Caco-2 (cell line): Measurements from ENCODE around the gene GPC6. TPM values are rescaled to one million over a fixed set of nuclear protein-coding genes. Genes with fewer than 3 reads are reported as not detected.

Source experiments
- BruUV-seq: library from RNA; stranded (reverse); fragments of 400-500 nt; replicated peaks from 2 replicates; lab custom pipeline; 2021; lab: Mats Ljungman, UMichigan
- CTCF ChIA-PET: fragments of 300-600 bp; sonication (Branson Sonifier 250); formaldehyde crosslinking; loops from one replicate; lab custom pipeline; 2022; ENCODE audit warnings: antibody characterized with exemption; lab: Charles Lee
- POLR2A ChIA-PET: fragments of 300-600 bp; sonication (Branson Sonifier 250); formaldehyde crosslinking; loops from one replicate; lab custom pipeline; 2022; ENCODE audit warnings: antibody characterized with exemption; lab: Charles Lee
- DNase-seq, 2 experiments: peaks; one replicate each; pipeline versions ENCODE4 v3.0.0 to v3.0.0-alpha.2; 2020 to 2022
- H3K27me3 ChIP-seq: replicated peaks from 2 replicates; pipeline ENCODE4 v1.6.0; 2011; ENCODE audit warnings: low read length; ENCODE audit not compliant: control insufficient read depth, insufficient read depth
- H3K36me3 ChIP-seq: 2 replicates; pipeline ENCODE4 v1.5.1; 2011; ENCODE audit warnings: low read length; ENCODE audit not compliant: control insufficient read depth, insufficient read depth
- H3K4me1 ChIP-seq: fragments of 250-450 bp; sonication (Bioruptor Pico); 2 replicates; pipeline ENCODE4 v1.5.1; 2020; ENCODE audit warnings: mild to moderate bottlenecking
- H3K4me3 ChIP-seq: 2 replicates; pipeline ENCODE4 v1.5.1; 2011; ENCODE audit warnings: low read depth, mild to moderate bottlenecking, control low read depth, low read length
- H3K9me3 ChIP-seq: fragments of 250-450 bp; sonication (Bioruptor Pico); 2 replicates; pipeline ENCODE4 v1.5.1; 2020; ENCODE audit warnings: mild to moderate bottlenecking, moderate library complexity
- H3K27ac Mint-ChIP-seq: one replicate; pipeline ENCODE4 v1.8.0; 2022; ENCODE audit warnings: mixed read lengths; ENCODE audit not compliant: unreplicated experiment
- H3K27me3 Mint-ChIP-seq: one replicate; pipeline ENCODE4 v1.8.0; 2022; ENCODE audit warnings: mixed read lengths; ENCODE audit not compliant: insufficient read depth, unreplicated experiment
- H3K36me3 Mint-ChIP-seq: one replicate; pipeline ENCODE4 v1.8.0; 2022; ENCODE audit warnings: mild to moderate bottlenecking, mixed read lengths; ENCODE audit not compliant: insufficient read depth, unreplicated experiment
- H3K4me1 Mint-ChIP-seq: one replicate; pipeline ENCODE4 v1.8.0; 2022; ENCODE audit warnings: low read depth, mixed read lengths; ENCODE audit not compliant: unreplicated experiment
- H3K4me3 Mint-ChIP-seq: one replicate; pipeline ENCODE4 v1.8.0; 2022; ENCODE audit warnings: mild to moderate bottlenecking, moderate library complexity, mixed read lengths; ENCODE audit not compliant: unreplicated experiment
- H3K9me3 Mint-ChIP-seq: one replicate; pipeline ENCODE4 v1.8.0; 2022; ENCODE audit warnings: mixed read lengths; ENCODE audit not compliant: unreplicated experiment
- CTCF ChIP-seq, 2 experiments: fragments of 200-600 bp in 1 of 2; IDR thresholded peaks; 1 replicate in 1 of 2; 2 replicates in 1 of 2; pipeline versions ENCODE4 v1.5.1 to v1.8.0; 2011 to 2022; ENCODE audit warnings: antibody characterized with exemption in 1 of 2, control low read depth in 1 of 2, inconsistent platforms in 1 of 2, low read depth in 1 of 2, low read length in 1 of 2, mild to moderate bottlenecking in 1 of 2, moderate library complexity in 1 of 2; ENCODE audit not compliant: insufficient read depth in 1 of 2, severe bottlenecking in 1 of 2, unreplicated experiment in 1 of 2
- intact Hi-C: fragments of 100-400 bp; cut with micrococcal nuclease; formaldehyde crosslinking; loops from one replicate; pipeline ENCODE4 v1.10.0; 2022; ENCODE audit not compliant: unreplicated experiment
- total RNA-seq: library from RNA; stranded (reverse); gene quantifications from 2 replicates; pipeline ENCODE4 v1.2.3, GENCODE V29; 2022

The GPC6 gene
- total RNA-seq, 1 experiment from 2014 or later = 0.16 TPM

- no peaks in the 10 kb centered on the region for H3K27me3 ChIP-seq
- DNase-seq = no peak
- CTCF ChIA-PET = no interaction called here
- H3K4me3 ChIP-seq = no peak overlapping the region
- no peaks in the 10 kb centered on the region for H3K4me1 ChIP-seq
- POLR2A ChIA-PET = no interaction called here
- intact Hi-C loops = no loop called here
- Mint-ChIP-seq H3K36me3 (no peaks in the 10 kb centered on the region), H3K4me3 (no peak overlapping the region), H3K9me3 (no peaks in the 10 kb centered on the region), H3K27ac (no peak overlapping the region), H3K27me3 (no peaks in the 10 kb centered on the region), H3K4me1 (no peaks in the 10 kb centered on the region)
- BruUV-seq = no TSS peak
- no peaks in the 10 kb centered on the region for H3K36me3 ChIP-seq
- TF ChIP-seq CTCF (IDR thresholded peaks at IDR 0.05; ENCODE audit: insufficient read depth in 1 of 2, low read depth in 1 of 2, low read length in 1 of 2, severe bottlenecking in 1 of 2, unreplicated experiment in 1 of 2) = no peak
- H3K9me3 ChIP-seq = no peaks in the 10 kb centered on the region
Measured at GRCh38 chr13:93216122-93216521, 10.5 kb upstream of the GPC6 start.

- Mint-ChIP-seq H3K27ac (no peak overlapping the region), H3K36me3 (no peaks in the 10 kb centered on the region), H3K9me3 (no peaks in the 10 kb centered on the region), H3K4me3 (no peak overlapping the region), H3K27me3 (no peaks in the 10 kb centered on the region), H3K4me1 (no peaks in the 10 kb centered on the region)
- H3K9me3 ChIP-seq = no peaks in the 10 kb centered on the region
- POLR2A ChIA-PET = no interaction called here
- DNase-seq = no peak
- no peaks in the 10 kb centered on the region for H3K36me3 ChIP-seq
- CTCF ChIA-PET = no interaction called here
- H3K4me3 ChIP-seq = no peak overlapping the region
- TF ChIP-seq CTCF (IDR thresholded peaks at IDR 0.05; ENCODE audit: insufficient read depth in 1 of 2, low read depth in 1 of 2, low read length in 1 of 2, severe bottlenecking in 1 of 2, unreplicated experiment in 1 of 2) = no peak
- H3K27me3 ChIP-seq = no peaks in the 10 kb centered on the region
- BruUV-seq = no TSS peak
- intact Hi-C loops = no loop called here
- H3K4me1 ChIP-seq = no peaks in the 10 kb centered on the region
Measured at GRCh38 chr13:93217721-93218261, 8.8 kb upstream of the GPC6 start.

DNA sequence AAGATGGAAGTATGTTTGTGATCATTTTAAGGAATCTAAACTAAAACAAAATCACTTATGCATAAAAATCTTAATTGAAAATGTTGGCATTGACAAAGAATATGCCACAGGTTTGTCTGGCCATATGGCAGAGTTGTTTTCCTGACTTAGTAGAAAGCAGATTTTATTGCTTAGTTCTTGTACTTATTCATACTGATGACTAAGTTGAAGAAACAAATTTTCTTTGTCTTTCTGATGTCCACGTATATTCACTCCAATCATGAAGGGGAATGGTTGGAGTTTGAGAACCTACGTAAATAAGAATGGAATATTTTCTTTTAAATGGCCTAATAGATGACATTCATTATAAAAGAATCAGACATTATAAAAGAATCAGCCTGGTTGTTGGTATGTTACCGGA, 8.0 kb upstream of the GPC6 start:
- no peaks in the 10 kb centered on the region for H3K9me3 Mint-ChIP-seq
- H3K27me3 ChIP-seq = no peaks in the 10 kb centered on the region
- intact Hi-C loops = no loop called here
- no peaks in the 10 kb centered on the region for H3K36me3 Mint-ChIP-seq
- TF ChIP-seq CTCF (IDR thresholded peaks at IDR 0.05; ENCODE audit: insufficient read depth in 1 of 2, low read depth in 1 of 2, low read length in 1 of 2, severe bottlenecking in 1 of 2, unreplicated experiment in 1 of 2) = no peak
- no peak overlapping the region for H3K4me3 ChIP-seq
- H3K27ac Mint-ChIP-seq = no peak overlapping the region
- BruUV-seq = no TSS peak
- ChIA-PET CTCF (no interaction called here), POLR2A (no interaction called here)
- H3K27me3 Mint-ChIP-seq = no peaks in the 10 kb centered on the region
- H3K4me1 Mint-ChIP-seq = no peaks in the 10 kb centered on the region
- no peak for DNase-seq
- H3K9me3 ChIP-seq = no peaks in the 10 kb centered on the region
- no peaks in the 10 kb centered on the region for H3K36me3 ChIP-seq
- no peaks in the 10 kb centered on the region for H3K4me1 ChIP-seq
- H3K4me3 Mint-ChIP-seq = no peak overlapping the region
